Measurements from ENCODE around the gene IGIP. TPM values are rescaled to one million over a fixed set of nuclear protein-coding genes. Genes with fewer than 3 reads are reported as not detected.

The IGIP gene
- total and polyA plus RNA-seq, 8 donors: 2.6 to 8.0 (median 5.8) TPM

DNA sequence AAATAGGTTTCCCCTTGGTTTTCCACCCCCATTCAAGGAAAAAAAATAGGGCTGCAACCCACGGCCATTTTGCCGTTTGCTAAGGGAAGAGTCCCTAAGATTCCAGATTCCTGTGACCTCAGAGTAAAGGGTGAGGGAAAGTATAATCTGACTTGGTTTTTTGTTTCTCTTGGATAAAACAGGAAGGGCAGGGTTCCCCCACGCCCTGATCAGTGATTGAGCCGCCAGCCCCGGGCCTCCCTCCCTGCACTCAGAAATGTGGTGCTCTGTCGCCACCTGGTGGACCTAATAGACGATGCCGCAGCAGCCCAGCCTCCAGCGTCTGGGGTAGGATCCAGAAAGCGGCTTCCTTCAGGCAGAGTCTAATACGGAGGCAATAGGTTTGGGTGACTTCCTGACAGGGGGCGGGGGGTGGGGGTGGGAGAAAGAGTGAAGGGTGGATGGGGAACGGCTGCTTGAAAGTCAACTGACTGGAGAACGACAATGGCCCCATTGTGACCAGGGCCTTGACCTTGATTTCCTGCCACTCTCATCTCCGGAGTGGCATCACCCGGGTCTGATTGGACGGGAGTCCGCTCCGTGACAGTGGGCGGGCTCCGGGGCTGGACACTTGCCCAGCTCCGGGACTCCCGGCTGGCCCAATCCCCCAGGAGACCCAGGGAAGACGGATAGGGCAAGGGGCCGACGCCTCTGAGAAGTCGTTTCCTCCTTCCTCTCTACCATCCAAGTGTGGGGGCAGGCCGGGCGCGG, 31.5 kb downstream of the IGIP start:
- intact Hi-C loops (cut with DNase I): loop anchor here in 2 of 3 donors (5.0 to 10.0 kb wide), 3 partner anchors 80 to 372 kb away; no protein-coding TSS in a partner anchor
- DNase-seq (peak; percentile 83 to 95 (median 91)), FAIRE-seq (no peak), ATAC-seq (peak; percentile 95 to 99 (median 98))
- TF ChIP-seq, protein P1, sequence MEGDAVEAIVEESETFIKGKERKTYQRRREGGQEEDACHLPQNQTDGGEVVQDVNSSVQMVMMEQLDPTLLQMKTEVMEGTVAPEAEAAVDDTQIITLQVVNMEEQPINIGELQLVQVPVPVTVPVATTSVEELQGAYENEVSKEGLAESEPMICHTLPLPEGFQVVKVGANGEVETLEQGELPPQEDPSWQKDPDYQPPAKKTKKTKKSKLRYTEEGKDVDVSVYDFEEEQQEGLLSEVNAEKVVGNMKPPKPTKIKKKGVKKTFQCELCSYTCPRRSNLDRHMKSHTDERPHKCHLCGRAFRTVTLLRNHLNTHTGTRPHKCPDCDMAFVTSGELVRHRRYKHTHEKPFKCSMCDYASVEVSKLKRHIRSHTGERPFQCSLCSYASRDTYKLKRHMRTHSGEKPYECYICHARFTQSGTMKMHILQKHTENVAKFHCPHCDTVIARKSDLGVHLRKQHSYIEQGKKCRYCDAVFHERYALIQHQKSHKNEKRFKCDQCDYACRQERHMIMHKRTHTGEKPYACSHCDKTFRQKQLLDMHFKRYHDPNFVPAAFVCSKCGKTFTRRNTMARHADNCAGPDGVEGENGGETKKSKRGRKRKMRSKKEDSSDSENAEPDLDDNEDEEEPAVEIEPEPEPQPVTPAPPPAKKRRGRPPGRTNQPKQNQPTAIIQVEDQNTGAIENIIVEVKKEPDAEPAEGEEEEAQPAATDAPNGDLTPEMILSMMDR (IDR thresholded peaks at IDR 0.05): peak; percentile 81 to 90 (median 84)
- Histone ChIP-seq H3K4me3 (peak overlapping the region in 2 of 4 donors; percentile 1 to 29), H3K27ac (peak overlapping the region in 2 of 4 donors; percentile 19 to 41), H3K27me3 (no peaks in the 10 kb centered on the region), H3K9me3 (no peaks in the 10 kb centered on the region), H3K36me3 (no peaks in the 10 kb centered on the region), H3K4me1 (peaks cover 0 to 6% (median 0%) of the 10 kb centered on the region in 3 donors)
- WGBS, 2 donors: 10 to 12% methylated on average over 29 to 30 of the region's 30 CpGs

DNA sequence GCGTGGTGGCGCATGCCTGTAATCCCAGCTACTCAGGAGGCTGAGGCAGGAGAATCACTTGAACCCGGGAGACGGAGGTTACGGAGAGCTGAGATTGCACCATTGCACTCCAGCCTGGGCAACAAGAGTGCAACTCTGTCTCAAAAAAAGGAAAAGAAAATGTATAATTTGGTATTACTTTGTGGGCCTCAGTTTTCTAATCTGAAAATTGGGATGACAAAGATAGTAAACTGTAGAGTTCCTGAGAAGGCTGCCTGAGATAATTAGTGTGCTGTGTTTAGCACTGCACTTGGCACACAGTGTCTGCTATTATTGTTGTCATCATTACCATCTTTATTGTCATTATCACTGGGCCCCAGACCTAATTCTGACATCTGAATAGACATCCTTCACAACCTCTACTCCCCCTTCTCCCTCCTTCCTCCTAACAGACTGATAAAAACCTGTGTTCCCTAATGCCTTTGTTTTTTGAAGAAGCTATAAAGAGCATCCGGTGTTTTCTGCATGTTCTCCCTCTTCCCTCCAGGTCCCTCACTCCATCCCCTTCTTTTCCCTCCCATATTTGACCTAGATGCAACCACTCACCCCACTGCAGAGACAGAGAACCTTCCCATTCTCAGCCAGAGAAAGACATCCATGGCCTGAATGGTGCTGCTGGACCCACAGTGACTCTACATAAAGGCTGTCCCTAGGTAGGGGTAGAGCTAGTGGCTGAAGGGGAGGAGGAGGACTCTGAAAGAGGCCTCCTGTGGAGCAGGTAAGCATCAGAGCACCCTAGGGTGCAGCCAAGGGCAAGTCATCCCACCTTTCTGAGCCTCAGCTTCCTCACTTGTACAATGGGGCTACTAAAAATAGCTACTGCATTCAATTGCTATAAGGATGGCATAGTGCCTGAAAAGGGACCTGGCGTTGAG, 33.5 kb downstream of the IGIP start:
- DNase-seq: no peak
- no peak for ATAC-seq
- Histone ChIP-seq H3K27me3 (no peaks in the 10 kb centered on the region), H3K27ac (no peak overlapping the region), H3K4me3 (no peak overlapping the region), H3K4me1 (peaks cover 0 to 6% (median 0%) of the 10 kb centered on the region in 3 donors), H3K9me3 (no peaks in the 10 kb centered on the region), H3K36me3 (no peaks in the 10 kb centered on the region)
- no peak for FAIRE-seq
- intact Hi-C loops (cut with DNase I): loop anchor here in 2 of 3 donors (5.0 to 10.0 kb wide), 3 partner anchors 82 to 374 kb away; no protein-coding TSS in a partner anchor
- TF ChIP-seq, protein P1 (IDR thresholded peaks at IDR 0.05): no peak
- 83 to 90% methylated on average over 7 of the region's 7 CpGs for WGBS, 2 donors

DNA sequence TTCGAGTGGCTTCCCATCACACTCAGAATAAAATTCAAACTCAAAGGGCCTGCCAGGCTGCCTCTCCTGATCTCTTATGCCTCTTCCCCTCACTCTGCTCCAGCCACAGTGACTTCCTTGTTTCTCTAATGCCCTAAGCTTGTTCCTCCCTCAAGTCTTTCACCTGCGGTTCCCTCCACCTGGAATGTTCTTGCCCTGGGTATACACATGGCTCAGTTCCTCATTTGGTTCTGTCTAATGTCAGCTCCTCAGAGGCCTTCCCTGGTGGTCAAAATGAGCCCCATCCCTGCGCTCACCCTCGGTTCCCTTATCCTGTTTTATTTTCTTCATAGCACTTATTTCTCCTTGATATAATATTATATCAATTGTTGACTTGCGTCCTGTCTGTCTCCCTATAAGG, 36.5 kb downstream of the IGIP start:
- Histone ChIP-seq H3K27ac (no peak overlapping the region), H3K36me3 (no peaks in the 10 kb centered on the region), H3K4me1 (peaks cover 12 to 17% (median 12%) of the 10 kb centered on the region in 3 donors), H3K9me3 (no peaks in the 10 kb centered on the region), H3K27me3 (no peaks in the 10 kb centered on the region), H3K4me3 (no peak overlapping the region)
- TF ChIP-seq, protein P1 (IDR thresholded peaks at IDR 0.05): no peak
- no peak for ATAC-seq
- FAIRE-seq: no peak
- no peak for DNase-seq
- WGBS, 2 donors: 88 to 90% methylated on average over 5 of the region's 5 CpGs
- intact Hi-C loops (cut with DNase I): no loop called here

DNA sequence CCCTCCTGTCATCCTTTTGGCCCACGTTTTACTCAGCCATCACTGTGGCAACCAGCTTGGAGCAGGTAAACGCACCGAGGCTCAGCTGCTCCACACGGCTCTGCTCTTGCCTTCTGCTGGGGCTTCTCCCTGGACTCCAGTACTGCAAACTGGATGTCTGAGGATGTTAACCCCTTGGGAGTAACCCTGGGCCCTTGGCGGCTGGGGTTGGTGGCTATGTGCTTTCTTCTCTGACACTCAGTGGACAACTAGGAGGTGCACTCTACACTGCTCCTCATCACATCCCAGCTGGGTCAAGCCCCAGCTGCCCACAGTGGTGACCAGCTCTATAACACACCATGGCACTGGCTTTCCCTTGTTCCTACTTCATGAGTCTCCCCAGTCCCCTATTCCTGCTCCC, 37.0 kb downstream of the IGIP start:
- TF ChIP-seq, protein P1 (IDR thresholded peaks at IDR 0.05): no peak
- Histone ChIP-seq H3K27ac (no peak overlapping the region), H3K27me3 (no peaks in the 10 kb centered on the region), H3K9me3 (no peaks in the 10 kb centered on the region), H3K4me3 (no peak overlapping the region), H3K4me1 (peaks cover 12 to 17% (median 12%) of the 10 kb centered on the region in 3 donors), H3K36me3 (no peaks in the 10 kb centered on the region)
- no peak for DNase-seq
- intact Hi-C loops (cut with DNase I): no loop called here
- ATAC-seq: peak in 1 of 4 donors; percentile 47
- FAIRE-seq: no peak
- 78 to 84% methylated on average over 5 of the region's 5 CpGs for WGBS, 2 donors

All from pancreas (tissue), 10 donors.